PC-9 (cell line): Measurements from ENCODE around the gene LRP1. TPM values are rescaled to one million over a fixed set of nuclear protein-coding genes. Genes with fewer than 3 reads are reported as not detected.

ENCODE experiments used
- BruUV-seq: library from RNA; stranded (reverse); fragments of 400-500 nt; replicated peaks from 2 replicates; lab custom pipeline; 2021; lab: Mats Ljungman, UMichigan
- CTCF ChIA-PET: fragments of 300-600 bp; sonication (Branson Sonifier 250); formaldehyde crosslinking; loops from one replicate; lab custom pipeline; 2022; ENCODE audit warnings: antibody characterized with exemption; lab: Charles Lee
- POLR2A ChIA-PET: fragments of 300-600 bp; sonication (Branson Sonifier 250); formaldehyde crosslinking; loops from one replicate; lab custom pipeline; 2022; ENCODE audit warnings: antibody characterized with exemption; ENCODE audit not compliant: unreplicated experiment; lab: Charles Lee
- DNase-seq, 2 experiments: peaks; one replicate each; pipeline versions ENCODE4 v3.0.0 to v3.0.0-alpha.2; 2015 to 2022; ENCODE audit warnings: mixed read lengths in 1 of 2
- H2AFZ ChIP-seq: fragments of 200-600 bp; sonication (generic); 2 replicates; pipeline ENCODE4 v1.8.1; 2017; ENCODE audit warnings: antibody characterized with exemption
- H3F3A ChIP-seq: fragments of 200-600 bp; sonication (generic); 2 replicates; pipeline ENCODE4 v1.8.1; 2017; ENCODE audit warnings: antibody characterized with exemption, mild to moderate bottlenecking, low read depth; ENCODE audit not compliant: insufficient read depth
- H3K27ac ChIP-seq: fragments of 200-600 bp; sonication (generic); 2 replicates; pipeline ENCODE4 v1.6.1; 2016; ENCODE audit warnings: mixed run types
- H3K27me3 ChIP-seq: fragments of 200-600 bp; sonication (generic); 2 replicates; pipeline ENCODE4 v1.6.1; 2016; ENCODE audit warnings: low read depth, mixed run types; ENCODE audit not compliant: insufficient read depth
- H3K36me3 ChIP-seq: fragments of 200-600 bp; sonication (generic); 2 replicates; pipeline ENCODE4 v1.6.1; 2016; ENCODE audit warnings: low read depth, mixed run types
- H3K4me1 ChIP-seq: fragments of 200-600 bp; sonication (generic); replicated peaks from 2 replicates; pipeline ENCODE4 v1.6.1; 2016; ENCODE audit warnings: mixed run types; ENCODE audit not compliant: insufficient read depth
- H3K4me2 ChIP-seq: fragments of 200-600 bp; sonication (generic); 2 replicates; pipeline ENCODE4 v1.6.1; 2017; ENCODE audit warnings: mixed run types
- H3K4me3 ChIP-seq: fragments of 200-600 bp; sonication (generic); 2 replicates; pipeline ENCODE4 v1.6.1; 2016; ENCODE audit warnings: mixed run types
- H3K79me2 ChIP-seq: fragments of 200-600 bp; sonication (generic); 2 replicates; pipeline ENCODE4 v1.6.1; 2017; ENCODE audit warnings: low read depth, mixed run types
- H3K9me2 ChIP-seq: fragments of 200-600 bp; sonication (generic); 2 replicates; pipeline ENCODE4 v1.8.1; 2017; ENCODE audit warnings: mild to moderate bottlenecking; ENCODE audit not compliant: insufficient read depth
- H3K9me3 ChIP-seq: fragments of 200-600 bp; sonication (generic); 2 replicates; pipeline ENCODE4 v1.8.1; 2016; ENCODE audit warnings: low read depth; ENCODE audit not compliant: insufficient read depth
- H4K20me1 ChIP-seq: fragments of 200-600 bp; sonication (generic); 2 replicates; pipeline ENCODE4 v1.8.1; 2017; ENCODE audit not compliant: insufficient read depth
- CTCF ChIP-seq: fragments of 200-600 bp; sonication (generic); conservative IDR thresholded peaks from 2 replicates; pipeline ENCODE4 v1.6.1; 2017; ENCODE audit warnings: mixed run types, antibody characterized with exemption, mild to moderate bottlenecking, moderate library complexity
- EZH2 ChIP-seq: fragments of 200-600 bp; sonication (generic); IDR thresholded peaks from 2 replicates; pipeline ENCODE4 v1.8.0; 2017; ENCODE audit warnings: antibody characterized with exemption, low read depth
- intact Hi-C: fragments of 100-400 bp; cut with micrococcal nuclease; formaldehyde crosslinking; loops from one replicate; pipeline ENCODE4 v1.10.0; 2022; ENCODE audit not compliant: unreplicated experiment
- total RNA-seq: library from RNA; stranded (reverse); gene quantifications from 2 replicates; pipeline ENCODE4 v1.2.3, GENCODE V29; 2021

LRP1 gene
- total RNA-seq, 1 experiment from 2014 or later: 51.4 TPM

GRCh38 chr12:57139796-57140649 lies 11.7 kb downstream of the LRP1 start:
- no TSS peak for BruUV-seq
- no peaks in the 10 kb centered on the region for H3K79me2 ChIP-seq
- CTCF ChIA-PET: no interaction called here

GRCh38 chr12:57141249-57141648 lies 13.0 kb downstream of the LRP1 start:
- Histone ChIP-seq H2AFZ (no peak overlapping the region), H3K9me2 (no peaks in the 10 kb centered on the region), H3K4me1 (peaks cover 6% of the 10 kb centered on the region), H3K27ac (no peak overlapping the region), H3F3A (no peaks in the 10 kb centered on the region), H4K20me1 (no peaks in the 10 kb centered on the region), H3K4me2 (no peak overlapping the region), H3K4me3 (no peak overlapping the region), H3K9me3 (no peaks in the 10 kb centered on the region), H3K79me2 (no peaks in the 10 kb centered on the region), H3K27me3 (no peaks in the 10 kb centered on the region), H3K36me3 (no peaks in the 10 kb centered on the region)
- ChIA-PET CTCF (interaction anchor here (0.6 kb wide), 1 partner anchor 89 kb away, joined by 3 read pairs; no protein-coding TSS in a partner anchor), POLR2A (no interaction called here)
- intact Hi-C loops: no loop called here
- BruUV-seq: no TSS peak
- no peak for DNase-seq
- TF ChIP-seq CTCF: no peak
- TF ChIP-seq EZH2: no peak

More at GRCh38 chr12:57139796-57140649, 11.7 kb downstream of the LRP1 start:
- intact Hi-C loops: no loop called here
- no peaks in the 10 kb centered on the region for H3K9me3 ChIP-seq
- H3K27ac ChIP-seq: no peak overlapping the region
- no peaks in the 10 kb centered on the region for H3F3A ChIP-seq
- no peaks in the 10 kb centered on the region for H3K36me3 ChIP-seq
- H4K20me1 ChIP-seq: no peaks in the 10 kb centered on the region
- no peak overlapping the region for H3K4me3 ChIP-seq
- H3K27me3 ChIP-seq: no peaks in the 10 kb centered on the region
- no peak for DNase-seq
- POLR2A ChIA-PET: no interaction called here
- H2AFZ ChIP-seq: no peak overlapping the region
- TF ChIP-seq CTCF (no peak), EZH2 (no peak)
- no peak overlapping the region for H3K4me2 ChIP-seq
- H3K9me2 ChIP-seq: no peaks in the 10 kb centered on the region
- peaks cover 6% of the 10 kb centered on the region for H3K4me1 ChIP-seq

- TF ChIP-seq EZH2 (no peak), CTCF (no peak)
- Histone ChIP-seq H4K20me1 (no peaks in the 10 kb centered on the region), H3K4me3 (no peak overlapping the region), H3K9me3 (no peaks in the 10 kb centered on the region), H3K4me1 (peaks cover 6% of the 10 kb centered on the region), H3F3A (no peaks in the 10 kb centered on the region), H3K79me2 (no peaks in the 10 kb centered on the region), H3K36me3 (no peaks in the 10 kb centered on the region), H3K27ac (no peak overlapping the region), H3K9me2 (no peaks in the 10 kb centered on the region), H3K27me3 (no peaks in the 10 kb centered on the region), H2AFZ (no peak overlapping the region), H3K4me2 (no peak overlapping the region)
- DNase-seq: no peak
- ChIA-PET POLR2A (no interaction called here), CTCF (interaction anchor here (0.6 kb wide), 1 partner anchor 88 kb away, joined by 3 read pairs; no protein-coding TSS in a partner anchor)
- intact Hi-C loops: no loop called here
- no TSS peak for BruUV-seq
These were observed 13.8 kb downstream of the LRP1 start for GRCh38 chr12:57142121-57142520.
